ENCODE measurements around the gene UGDH. TPM values are rescaled to one million over a fixed set of nuclear protein-coding genes. Genes with fewer than 3 reads are reported as not detected.

Gene UGDH
- total RNA-seq, 1 donor from 2014 or later: 157 TPM

- H3K79me2 ChIP-seq (ENCODE audit: low read depth): no peaks in the 10 kb centered on the region
- no peak overlapping the region for H3K4me3 ChIP-seq
- Mint-ChIP-seq H3K36me3 (no peaks in the 10 kb centered on the region), H3K27me3 (ENCODE audit: insufficient read depth, low read depth) (peaks cover 4% of the 10 kb centered on the region), H3K9me3 (peaks cover 5% of the 10 kb centered on the region), H3K4me3 (no peak overlapping the region), H3K4me1 (no peaks in the 10 kb centered on the region), H3K27ac (peak overlapping the region; percentile 15)
- no peaks in the 10 kb centered on the region for H3K27me3 ChIP-seq
- H3K4me2 ChIP-seq: no peak overlapping the region
- H3K36me3 ChIP-seq: no peaks in the 10 kb centered on the region
- no peak overlapping the region for H2AFZ ChIP-seq (replicated peaks)
- TF ChIP-seq EZH2 (IDR thresholded peaks at IDR 0.05): no peak
- no peak for TF ChIP-seq EZH2phosphoT487 (IDR thresholded peaks at IDR 0.05)
- TF ChIP-seq CTCF (IDR thresholded peaks at IDR 0.05): no peak
- no peaks in the 10 kb centered on the region for H3F3A ChIP-seq (ENCODE audit: low read depth)
- no peak overlapping the region for H3K27ac ChIP-seq
- no peak overlapping the region for H3K9ac ChIP-seq
- H3K9me3 ChIP-seq (ENCODE audit: low read depth): no peaks in the 10 kb centered on the region
- no peaks in the 10 kb centered on the region for H3K4me1 ChIP-seq
- DNase-seq (ENCODE audit: low spot score): no peak
- no peaks in the 10 kb centered on the region for H4K20me1 ChIP-seq (ENCODE audit: low read depth)
Measured at GRCh38 chr4:39486221-39486804, 40.9 kb downstream of the UGDH start.

GRCh38 chr4:39484582-39485272, 42.5 kb downstream of the UGDH start:
- peaks cover 5% of the 10 kb centered on the region for H3K9me3 Mint-ChIP-seq
- no peak for TF ChIP-seq EZH2 (IDR thresholded peaks at IDR 0.05)
- no peak for TF ChIP-seq CTCF (IDR thresholded peaks at IDR 0.05)
- TF ChIP-seq EZH2phosphoT487 (IDR thresholded peaks at IDR 0.05): no peak
- H3K27me3 Mint-ChIP-seq (ENCODE audit: insufficient read depth, low read depth): peaks cover 4% of the 10 kb centered on the region

GRCh38 chr4:39480902-39481695, 46.1 kb downstream of the UGDH start:
- no peak overlapping the region for H3K4me3 ChIP-seq
- H3K27me3 ChIP-seq: no peaks in the 10 kb centered on the region
- H3K9ac ChIP-seq: no peak overlapping the region
- H3K9me3 Mint-ChIP-seq: peaks cover 5% of the 10 kb centered on the region
- H3K27ac ChIP-seq: no peak overlapping the region
- no peaks in the 10 kb centered on the region for H3K36me3 ChIP-seq
- no peak overlapping the region for H3K27ac Mint-ChIP-seq
- H3K4me1 Mint-ChIP-seq: no peaks in the 10 kb centered on the region
- no peak overlapping the region for H2AFZ ChIP-seq (replicated peaks)
- H3K4me2 ChIP-seq: no peak overlapping the region
- no peak overlapping the region for H3K4me3 Mint-ChIP-seq
- H3K36me3 Mint-ChIP-seq: no peaks in the 10 kb centered on the region
- no peak for DNase-seq (ENCODE audit: low spot score)
- no peaks in the 10 kb centered on the region for H3K9me3 ChIP-seq (ENCODE audit: low read depth)
- H3K27me3 Mint-ChIP-seq (ENCODE audit: insufficient read depth, low read depth): peaks cover 4% of the 10 kb centered on the region
- TF ChIP-seq EZH2phosphoT487 (IDR thresholded peaks at IDR 0.05) (no peak), EZH2 (IDR thresholded peaks at IDR 0.05) (no peak), CTCF (IDR thresholded peaks at IDR 0.05) (no peak)
- no peaks in the 10 kb centered on the region for H3F3A ChIP-seq (ENCODE audit: low read depth)
- no peaks in the 10 kb centered on the region for H3K79me2 ChIP-seq (ENCODE audit: low read depth)
- no peaks in the 10 kb centered on the region for H4K20me1 ChIP-seq (ENCODE audit: low read depth)
- H3K4me1 ChIP-seq: no peaks in the 10 kb centered on the region

More at GRCh38 chr4:39484582-39485272, 42.5 kb downstream of the UGDH start:
- Histone ChIP-seq H3K36me3 (no peaks in the 10 kb centered on the region), H3K27me3 (no peaks in the 10 kb centered on the region), H3K4me3 (no peak overlapping the region), H3F3A (ENCODE audit: low read depth) (no peaks in the 10 kb centered on the region), H3K9me3 (ENCODE audit: low read depth) (no peaks in the 10 kb centered on the region), H2AFZ (replicated peaks) (no peak overlapping the region), H3K4me2 (no peak overlapping the region), H3K9ac (no peak overlapping the region), H3K27ac (no peak overlapping the region), H3K79me2 (ENCODE audit: low read depth) (no peaks in the 10 kb centered on the region), H3K4me1 (no peaks in the 10 kb centered on the region), H4K20me1 (ENCODE audit: low read depth) (no peaks in the 10 kb centered on the region)
- Mint-ChIP-seq H3K4me1 (no peaks in the 10 kb centered on the region), H3K27ac (no peak overlapping the region), H3K4me3 (no peak overlapping the region), H3K36me3 (no peaks in the 10 kb centered on the region)
- no peak for DNase-seq (ENCODE audit: low spot score)

Data from neural progenitor cell (in vitro differentiated cells).